Central memory CD8-positive, alpha-beta T cell (primary cell): ENCODE data around the gene SLC22A23.
A peak's percentile ranks its signal among the peaks of the same experiment; 100 is the strongest.

Experiments used
- ATAC-seq: fragments of 150-1000 bp; cut with Tn5 transposase; replicated peaks from 2 replicates; pipeline ENCODE4 v1.10.0; 2022; ENCODE audit warnings: mild to moderate bottlenecking, moderate FRiP score, moderate number of reproducible peaks; ENCODE audit not compliant: poor library complexity, severe bottlenecking; ENCODE audit errors: extremely low read depth
- DNase-seq, 2 donors: peaks; one replicate each; pipeline ENCODE4 v3.0.0; 2021; ENCODE audit warnings: low spot score in 2 of 2
- H3K27ac Mint-ChIP-seq: one replicate; pipeline ENCODE4 v1.8.0; 2022; ENCODE audit warnings: low read depth, mild to moderate bottlenecking, moderate library complexity, mixed read lengths
- H3K27me3 Mint-ChIP-seq: one replicate; pipeline ENCODE4 v1.8.0; 2022; ENCODE audit warnings: mixed read lengths
- H3K36me3 Mint-ChIP-seq: one replicate; pipeline ENCODE4 v1.8.0; 2022; ENCODE audit warnings: mild to moderate bottlenecking, moderate library complexity, mixed read lengths; ENCODE audit not compliant: insufficient read depth
- H3K4me1 Mint-ChIP-seq: one replicate; pipeline ENCODE4 v1.8.0; 2022; ENCODE audit warnings: mixed read lengths
- H3K4me3 Mint-ChIP-seq: one replicate; pipeline ENCODE4 v1.8.0; 2022; ENCODE audit warnings: mild to moderate bottlenecking, moderate library complexity, mixed read lengths
- H3K9me3 Mint-ChIP-seq: one replicate; pipeline ENCODE4 v1.8.0; 2022; ENCODE audit warnings: mixed read lengths

The SLC22A23 gene

GRCh38 chr6:3377536-3378397, 79.1 kb downstream of the SLC22A23 start:
- Mint-ChIP-seq H3K36me3 (no peaks in the 10 kb centered on the region), H3K4me1 (peaks cover 5% of the 10 kb centered on the region), H3K27ac (no peak overlapping the region), H3K27me3 (peaks cover 57% of the 10 kb centered on the region), H3K9me3 (no peaks in the 10 kb centered on the region), H3K4me3 (no peak overlapping the region)
- DNase-seq (no peak), ATAC-seq (no peak)

GRCh38 chr6:3376893-3377535, 79.8 kb downstream of the SLC22A23 start:
- Mint-ChIP-seq H3K27ac (no peak overlapping the region), H3K27me3 (peaks cover 57% of the 10 kb centered on the region), H3K4me1 (peaks cover 9% of the 10 kb centered on the region), H3K9me3 (no peaks in the 10 kb centered on the region), H3K4me3 (no peak overlapping the region), H3K36me3 (no peaks in the 10 kb centered on the region)
- ATAC-seq (no peak), DNase-seq (no peak)

GRCh38 chr6:3376064-3376463, 80.8 kb downstream of the SLC22A23 start:
- DNase-seq = no peak
- no peak for ATAC-seq
- Mint-ChIP-seq H3K36me3 (no peaks in the 10 kb centered on the region), H3K27ac (no peak overlapping the region), H3K9me3 (no peaks in the 10 kb centered on the region), H3K27me3 (peaks cover 51% of the 10 kb centered on the region), H3K4me1 (peaks cover 11% of the 10 kb centered on the region), H3K4me3 (no peak overlapping the region)

- DNase-seq (no peak), ATAC-seq (no peak)
Observed at GRCh38 chr6:3373597-3374203, 83.2 kb downstream of the SLC22A23 start.

GRCh38 chr6:3372912-3373554, 83.8 kb downstream of the SLC22A23 start:
- Mint-ChIP-seq H3K27ac (peak overlapping the region; percentile 36), H3K4me3 (no peak overlapping the region), H3K4me1 (peaks cover 12% of the 10 kb centered on the region), H3K27me3 (peaks cover 45% of the 10 kb centered on the region), H3K36me3 (no peaks in the 10 kb centered on the region), H3K9me3 (no peaks in the 10 kb centered on the region)
- ATAC-seq (no peak), DNase-seq (no peak)

More at GRCh38 chr6:3373597-3374203, 83.2 kb downstream of the SLC22A23 start:
- Mint-ChIP-seq H3K27ac (peak overlapping the region; percentile 36), H3K9me3 (no peaks in the 10 kb centered on the region), H3K27me3 (peaks cover 39% of the 10 kb centered on the region), H3K4me1 (peaks cover 16% of the 10 kb centered on the region), H3K36me3 (no peaks in the 10 kb centered on the region), H3K4me3 (no peak overlapping the region)

GRCh38 chr6:3372184-3372846, 84.5 kb downstream of the SLC22A23 start:
- Mint-ChIP-seq H3K27ac (no peak overlapping the region), H3K4me3 (no peak overlapping the region), H3K36me3 (no peaks in the 10 kb centered on the region), H3K4me1 (peaks cover 11% of the 10 kb centered on the region), H3K27me3 (peaks cover 50% of the 10 kb centered on the region), H3K9me3 (no peaks in the 10 kb centered on the region)
- no peak for DNase-seq
- no peak for ATAC-seq

- Mint-ChIP-seq H3K9me3 (no peaks in the 10 kb centered on the region), H3K4me1 (peaks cover 11% of the 10 kb centered on the region), H3K27ac (peak overlapping the region; percentile 24), H3K27me3 (peaks cover 50% of the 10 kb centered on the region), H3K36me3 (peaks cover 2% of the 10 kb centered on the region), H3K4me3 (no peak overlapping the region)
- no peak for ATAC-seq
- DNase-seq = no peak
Observed at GRCh38 chr6:3371222-3371949, 85.5 kb downstream of the SLC22A23 start.

GRCh38 chr6:3370361-3371221, 86.3 kb downstream of the SLC22A23 start:
- peaks cover 11% of the 10 kb centered on the region for H3K4me1 Mint-ChIP-seq
- no peaks in the 10 kb centered on the region for H3K9me3 Mint-ChIP-seq
- H3K27me3 Mint-ChIP-seq = peaks cover 48% of the 10 kb centered on the region
- ATAC-seq (peak; percentile 65), DNase-seq (no peak)
- peaks cover 2% of the 10 kb centered on the region for H3K36me3 Mint-ChIP-seq
- H3K27ac Mint-ChIP-seq = peak overlapping the region; percentile 24
- peak overlapping the region; percentile 18 for H3K4me3 Mint-ChIP-seq

GRCh38 chr6:3369985-3370360, 86.9 kb downstream of the SLC22A23 start:
- no peak overlapping the region for H3K4me3 Mint-ChIP-seq
- peaks cover 55% of the 10 kb centered on the region for H3K27me3 Mint-ChIP-seq
- DNase-seq (no peak), ATAC-seq (no peak)
- no peaks in the 10 kb centered on the region for H3K9me3 Mint-ChIP-seq
- H3K27ac Mint-ChIP-seq = no peak overlapping the region
- peaks cover 2% of the 10 kb centered on the region for H3K36me3 Mint-ChIP-seq
- H3K4me1 Mint-ChIP-seq = peaks cover 11% of the 10 kb centered on the region

GRCh38 chr6:3368685-3369084, 88.2 kb downstream of the SLC22A23 start:
- Mint-ChIP-seq H3K9me3 (no peaks in the 10 kb centered on the region), H3K4me3 (no peak overlapping the region), H3K36me3 (peaks cover 2% of the 10 kb centered on the region), H3K4me1 (peaks cover 11% of the 10 kb centered on the region), H3K27ac (no peak overlapping the region), H3K27me3 (peaks cover 68% of the 10 kb centered on the region)
- DNase-seq = no peak
- ATAC-seq = no peak

GRCh38 chr6:3367630-3368029, 89.2 kb downstream of the SLC22A23 start:
- Mint-ChIP-seq H3K27ac (no peak overlapping the region), H3K36me3 (peaks cover 2% of the 10 kb centered on the region)
- ATAC-seq = no peak

More at GRCh38 chr6:3367630-3368029, 89.2 kb downstream of the SLC22A23 start:
- no peaks in the 10 kb centered on the region for H3K9me3 Mint-ChIP-seq
- peaks cover 69% of the 10 kb centered on the region for H3K27me3 Mint-ChIP-seq
- no peak overlapping the region for H3K4me3 Mint-ChIP-seq
- no peak for DNase-seq
- peaks cover 11% of the 10 kb centered on the region for H3K4me1 Mint-ChIP-seq
